Prostate gland (tissue), 2 donors: ENCODE data around the gene APOBEC2.

Experiments
- POLR2A ChIP-seq: fragments of 450-650 bp; IDR thresholded peaks from one replicate; pipeline ENCODE4 v1.6.1; 2016; ENCODE audit warnings: antibody characterized with exemption, mild to moderate bottlenecking
- POLR2AphosphoS5 ChIP-seq: sonication (generic); formaldehyde crosslinking; IDR thresholded peaks from one replicate; pipeline ENCODE4 v1.6.1; 2017; ENCODE audit warnings: antibody characterized with exemption
- TF ChIP-seq, protein P1 (sequence below), 4 experiments: fragments of 200-600 bp in 2 of 4; fragments of 450-650 bp in 2 of 4; sonication (generic) in 2 of 4; IDR thresholded peaks; 1 replicate in 3 of 4; 2 replicates in 1 of 4; pipeline ENCODE4 v1.5.1; 2016 to 2019; ENCODE audit warnings: antibody characterized with exemption in 4 of 4, mild to moderate bottlenecking in 2 of 4, moderate library complexity in 2 of 4

DNA sequence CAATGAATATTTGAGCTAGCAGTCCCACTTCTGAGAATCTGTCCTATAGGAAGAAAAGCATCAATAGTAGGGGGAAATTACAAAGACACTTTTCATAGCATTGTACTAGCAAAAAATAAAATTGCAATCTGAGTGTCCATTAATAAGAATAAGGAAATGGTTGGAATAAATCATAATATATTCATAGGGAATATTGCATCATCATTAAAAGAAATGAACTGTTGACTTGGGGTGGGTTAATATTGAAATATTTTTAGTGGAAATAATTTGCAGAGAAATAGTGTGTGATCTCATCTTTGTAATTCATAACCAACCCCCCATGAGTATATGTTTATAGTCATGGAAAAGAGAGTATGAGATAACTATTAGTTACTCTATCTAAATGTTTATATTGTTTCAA, 32.2 kb downstream of the APOBEC2 start:
- TF ChIP-seq, protein P1, sequence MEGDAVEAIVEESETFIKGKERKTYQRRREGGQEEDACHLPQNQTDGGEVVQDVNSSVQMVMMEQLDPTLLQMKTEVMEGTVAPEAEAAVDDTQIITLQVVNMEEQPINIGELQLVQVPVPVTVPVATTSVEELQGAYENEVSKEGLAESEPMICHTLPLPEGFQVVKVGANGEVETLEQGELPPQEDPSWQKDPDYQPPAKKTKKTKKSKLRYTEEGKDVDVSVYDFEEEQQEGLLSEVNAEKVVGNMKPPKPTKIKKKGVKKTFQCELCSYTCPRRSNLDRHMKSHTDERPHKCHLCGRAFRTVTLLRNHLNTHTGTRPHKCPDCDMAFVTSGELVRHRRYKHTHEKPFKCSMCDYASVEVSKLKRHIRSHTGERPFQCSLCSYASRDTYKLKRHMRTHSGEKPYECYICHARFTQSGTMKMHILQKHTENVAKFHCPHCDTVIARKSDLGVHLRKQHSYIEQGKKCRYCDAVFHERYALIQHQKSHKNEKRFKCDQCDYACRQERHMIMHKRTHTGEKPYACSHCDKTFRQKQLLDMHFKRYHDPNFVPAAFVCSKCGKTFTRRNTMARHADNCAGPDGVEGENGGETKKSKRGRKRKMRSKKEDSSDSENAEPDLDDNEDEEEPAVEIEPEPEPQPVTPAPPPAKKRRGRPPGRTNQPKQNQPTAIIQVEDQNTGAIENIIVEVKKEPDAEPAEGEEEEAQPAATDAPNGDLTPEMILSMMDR (IDR thresholded peaks at IDR 0.05), result no peak
- TF ChIP-seq POLR2A (no peak), POLR2AphosphoS5 (no peak)
